Thyroid gland (tissue), 4 donors: ENCODE measurements around the gene LSM14B. TPM values are rescaled to one million over a fixed set of nuclear protein-coding genes. Genes with fewer than 3 reads are reported as not detected.

Experiments used
- DNase-seq, 2 donors: peaks; one replicate each; pipeline ENCODE4 v3.0.0-alpha.2; 2019
- H3K27ac ChIP-seq, 3 donors: fragments of 200-600 bp; sonication (generic); 1 replicate in 2 of 3; 2 replicates in 1 of 3; pipeline ENCODE4 v1.5.1; 2016 to 2019; ENCODE audit warnings: mild to moderate bottlenecking in 1 of 3, moderate library complexity in 1 of 3
- H3K27me3 ChIP-seq: fragments of 200-600 bp; sonication (generic); one replicate; pipeline ENCODE4 v1.5.1; 2019
- H3K36me3 ChIP-seq, 2 donors: fragments of 200-600 bp; sonication (generic); one replicate each; pipeline ENCODE4 v1.5.1; 2016 to 2019
- H3K4me1 ChIP-seq, 2 donors: fragments of 200-600 bp; sonication (generic); one replicate each; pipeline ENCODE4 v1.5.1; 2017 to 2019
- H3K4me3 ChIP-seq, 3 donors: fragments of 200-600 bp; sonication (generic); replicated peaks in 1 of 3; 1 replicate in 2 of 3; 2 replicates in 1 of 3; pipeline ENCODE4 v1.5.1; 2016; ENCODE audit warnings: mild to moderate bottlenecking in 1 of 3
- H3K9me3 ChIP-seq: fragments of 200-600 bp; sonication (generic); one replicate; pipeline ENCODE4 v1.5.1; 2017
- POLR2A ChIP-seq, 2 donors: fragments of 450-650 bp; IDR thresholded peaks; one replicate each; pipeline ENCODE4 v1.6.1; 2017; ENCODE audit warnings: antibody characterized with exemption in 2 of 2, mild to moderate bottlenecking in 2 of 2, moderate library complexity in 1 of 2
- WGBS, 2 donors: methylation state at CpG; one replicate each; pipeline ENCODE4 v1.1.5; 2017; 5-methylcytosine and 5-hydroxymethylcytosine counted together
- intact Hi-C: fragments of 100-400 bp; cut with DNase I; formaldehyde crosslinking; loops from one replicate; pipeline ENCODE4 v1.15.1; 2023
- total RNA-seq, 4 donors: library from RNA; depleted of rRNA; stranded (reverse); fragments of >200 nt; gene quantifications; one replicate each; pipeline ENCODE4 v1.2.3, GENCODE V29; 2016
- TF ChIP-seq, protein P1 (sequence below), 6 experiments: fragments of 200-600 bp in 3 of 6; fragments of 450-650 bp in 3 of 6; sonication (generic) in 3 of 6; IDR thresholded peaks; one replicate each; pipeline ENCODE4 v1.5.1; 2016 to 2019; ENCODE audit warnings: antibody characterized with exemption in 6 of 6, mild to moderate bottlenecking in 2 of 6, inconsistent platforms in 1 of 6, moderate library complexity in 1 of 6

The LSM14B gene
- total RNA-seq, 4 donors from 2014 or later: 25.3 to 27.9 (median 25.6) TPM

DNA sequence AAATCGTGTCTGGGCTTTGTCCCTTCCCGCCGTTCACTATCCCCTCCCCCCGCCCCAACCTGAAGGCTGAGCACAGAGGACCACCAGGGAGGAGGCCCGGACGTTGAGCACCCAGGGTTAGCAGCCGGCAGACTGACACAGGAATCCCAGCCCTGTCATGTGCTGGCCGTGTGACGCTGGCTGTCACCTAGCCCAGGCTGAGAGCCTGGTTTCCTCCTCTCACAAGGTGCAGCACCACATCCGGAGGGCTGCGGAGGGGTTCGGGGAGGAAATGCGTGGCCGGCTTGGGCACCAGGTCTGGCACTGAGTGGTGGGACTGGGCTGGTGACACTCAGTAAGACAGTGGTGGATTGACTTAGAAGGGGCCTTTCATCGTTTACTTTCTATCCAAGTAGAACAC, 4.6 kb upstream of the LSM14B start:
- Histone ChIP-seq H3K27ac (no peak overlapping the region), H3K9me3 (no peaks in the 10 kb centered on the region), H3K4me3 (no peak overlapping the region), H3K27me3 (no peaks in the 10 kb centered on the region), H3K4me1 (peaks cover 13 to 21% of the 10 kb centered on the region in 2 donors), H3K36me3 (no peaks in the 10 kb centered on the region)
- no peak for TF ChIP-seq POLR2A (IDR thresholded peaks at IDR 0.05)
- TF ChIP-seq, protein P1, sequence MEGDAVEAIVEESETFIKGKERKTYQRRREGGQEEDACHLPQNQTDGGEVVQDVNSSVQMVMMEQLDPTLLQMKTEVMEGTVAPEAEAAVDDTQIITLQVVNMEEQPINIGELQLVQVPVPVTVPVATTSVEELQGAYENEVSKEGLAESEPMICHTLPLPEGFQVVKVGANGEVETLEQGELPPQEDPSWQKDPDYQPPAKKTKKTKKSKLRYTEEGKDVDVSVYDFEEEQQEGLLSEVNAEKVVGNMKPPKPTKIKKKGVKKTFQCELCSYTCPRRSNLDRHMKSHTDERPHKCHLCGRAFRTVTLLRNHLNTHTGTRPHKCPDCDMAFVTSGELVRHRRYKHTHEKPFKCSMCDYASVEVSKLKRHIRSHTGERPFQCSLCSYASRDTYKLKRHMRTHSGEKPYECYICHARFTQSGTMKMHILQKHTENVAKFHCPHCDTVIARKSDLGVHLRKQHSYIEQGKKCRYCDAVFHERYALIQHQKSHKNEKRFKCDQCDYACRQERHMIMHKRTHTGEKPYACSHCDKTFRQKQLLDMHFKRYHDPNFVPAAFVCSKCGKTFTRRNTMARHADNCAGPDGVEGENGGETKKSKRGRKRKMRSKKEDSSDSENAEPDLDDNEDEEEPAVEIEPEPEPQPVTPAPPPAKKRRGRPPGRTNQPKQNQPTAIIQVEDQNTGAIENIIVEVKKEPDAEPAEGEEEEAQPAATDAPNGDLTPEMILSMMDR (IDR thresholded peaks at IDR 0.05): no peak
- intact Hi-C loops: no loop called here
- DNase-seq: peak in 1 of 2 donors; percentile 18
- 39 to 47% methylated on average over 5 to 13 of the region's 15 CpGs for WGBS, 2 donors

DNA sequence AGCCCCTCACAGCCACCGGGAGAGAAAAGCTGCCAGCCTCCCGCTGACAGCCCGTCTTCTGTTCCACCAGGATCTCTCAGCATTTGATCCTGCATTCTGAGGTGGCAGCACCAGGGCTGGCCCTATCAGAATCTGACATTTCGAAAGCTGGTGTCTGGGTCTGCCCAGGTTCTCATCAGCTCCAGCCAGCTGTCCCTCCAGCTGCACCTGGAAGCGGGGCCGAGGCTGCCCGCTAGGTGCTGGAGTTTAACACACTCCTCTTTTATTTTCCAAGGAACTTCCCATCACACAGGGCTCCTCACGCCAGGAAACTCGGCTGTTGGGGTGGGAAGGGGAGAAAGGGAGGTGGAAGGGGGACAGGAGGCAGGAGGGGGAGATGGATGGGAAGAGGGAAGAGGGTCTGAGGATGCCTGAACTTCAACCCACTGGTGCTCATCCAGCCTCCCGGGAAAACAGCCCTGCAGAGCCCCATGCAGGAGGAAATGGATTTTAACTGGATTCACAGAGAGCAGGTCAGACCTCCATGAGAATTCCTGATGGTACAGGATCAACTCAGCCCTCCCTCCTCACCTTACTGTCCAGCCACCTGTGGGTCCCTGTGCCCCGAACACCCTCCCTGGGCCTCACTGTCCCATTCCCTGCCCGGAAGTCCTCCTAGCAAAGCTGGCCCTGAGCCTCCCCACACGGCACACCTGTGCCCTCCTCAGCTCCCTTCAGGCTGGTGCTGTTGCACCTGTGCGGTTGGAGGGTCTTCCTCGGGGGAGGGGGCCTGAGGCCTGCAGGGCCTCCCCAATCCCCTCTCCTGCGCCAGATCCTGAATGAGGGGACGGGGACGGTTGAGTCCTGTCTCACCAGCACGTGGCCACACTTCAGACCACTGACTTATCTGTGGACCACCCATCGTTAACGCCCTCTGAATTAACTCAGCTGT, 3.9 kb upstream of the LSM14B start:
- TF ChIP-seq, protein P1 (IDR thresholded peaks at IDR 0.05): no peak
- no peak for TF ChIP-seq POLR2A (IDR thresholded peaks at IDR 0.05)
- Histone ChIP-seq H3K27me3 (no peaks in the 10 kb centered on the region), H3K4me3 (no peak overlapping the region), H3K36me3 (no peaks in the 10 kb centered on the region), H3K4me1 (peaks cover 17 to 24% of the 10 kb centered on the region in 2 donors), H3K9me3 (no peaks in the 10 kb centered on the region), H3K27ac (no peak overlapping the region)
- no peak for DNase-seq
- intact Hi-C loops: no loop called here
- 68 to 72% methylated on average over 11 to 19 of the region's 21 CpGs for WGBS, 2 donors

DNA sequence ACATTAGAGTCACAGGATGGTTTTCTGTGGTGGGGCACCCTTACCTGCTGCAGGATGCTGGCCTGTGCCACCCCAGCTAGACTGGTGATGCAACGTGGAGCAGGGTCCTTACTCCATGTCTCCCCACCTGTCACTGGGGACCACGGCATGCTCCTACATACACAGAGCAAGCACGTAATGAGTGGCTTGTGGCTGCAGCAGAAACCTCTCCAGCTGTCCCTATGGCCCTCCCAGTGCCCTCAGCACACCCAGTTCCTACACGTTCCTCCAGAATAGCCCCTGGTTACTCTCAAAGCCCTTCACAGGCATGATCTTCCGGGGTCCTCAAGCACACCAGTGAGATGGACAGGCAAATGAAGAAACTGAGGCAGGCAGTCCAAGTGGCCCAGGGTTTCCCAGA, 3.2 kb upstream of the LSM14B start:
- intact Hi-C loops: no loop called here
- Histone ChIP-seq H3K27me3 (no peaks in the 10 kb centered on the region), H3K27ac (peak overlapping the region; percentile 16 to 52 (median 35)), H3K36me3 (no peaks in the 10 kb centered on the region), H3K4me3 (no peak overlapping the region), H3K9me3 (no peaks in the 10 kb centered on the region), H3K4me1 (peaks cover 24 to 32% of the 10 kb centered on the region in 2 donors)
- WGBS, 2 donors: 77 to 81% methylated on average over 4 to 5 of the region's 5 CpGs
- DNase-seq: no peak
- no peak for TF ChIP-seq POLR2A (IDR thresholded peaks at IDR 0.05)
- TF ChIP-seq, protein P1 (IDR thresholded peaks at IDR 0.05): no peak

DNA sequence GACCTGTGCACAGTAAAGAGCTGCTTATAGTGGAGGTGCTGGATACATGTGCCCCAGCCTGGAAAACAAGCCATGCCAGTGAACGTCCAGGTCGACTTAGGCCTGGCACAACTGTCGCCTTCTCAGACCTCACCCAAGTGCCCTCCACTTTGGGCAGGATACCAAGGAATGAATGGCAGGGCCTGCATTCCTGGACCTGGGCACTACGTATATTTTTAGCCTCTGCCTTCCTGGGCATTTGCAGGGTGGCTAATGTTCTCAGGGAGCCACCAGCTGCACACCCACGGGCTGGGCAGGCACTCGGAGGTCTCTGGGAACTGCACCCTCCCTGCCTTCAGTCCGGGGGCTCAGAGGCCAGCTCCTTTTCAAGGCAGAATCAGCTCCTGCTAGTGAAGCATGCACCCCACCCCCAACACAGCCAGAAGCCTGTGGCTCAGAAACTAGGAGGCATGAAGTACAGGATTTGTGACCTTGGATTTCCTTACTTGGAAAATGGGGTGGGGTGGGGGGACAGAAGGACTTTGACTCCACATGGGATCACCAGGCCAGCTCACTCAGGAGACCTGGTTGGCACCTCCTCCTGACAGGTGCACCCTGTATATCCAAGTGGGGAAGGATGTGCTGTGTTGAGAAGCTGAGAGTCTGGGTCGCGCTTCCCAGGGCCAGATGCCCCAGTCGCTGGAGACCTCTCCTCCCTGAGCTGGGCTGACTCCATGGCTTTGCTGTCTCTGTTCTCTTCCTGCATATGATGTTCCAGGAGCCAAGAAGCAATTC, 2.5 kb upstream of the LSM14B start:
- peak overlapping the region; percentile 35 to 57 (median 52) for H3K27ac ChIP-seq
- H3K27me3 ChIP-seq: no peaks in the 10 kb centered on the region
- 45 to 54% methylated on average over 6 to 10 of the region's 10 CpGs for whole genome bisulfite sequencing, 2 donors
- H3K4me1 ChIP-seq: peaks cover 27 to 37% of the 10 kb centered on the region in 2 donors
- DNase-seq: peak; percentile 90 to 91
- no peak overlapping the region for H3K4me3 ChIP-seq
- TF ChIP-seq, protein P1 (IDR thresholded peaks at IDR 0.05): no peak
- TF ChIP-seq POLR2A (IDR thresholded peaks at IDR 0.05): peak in 1 of 2 donors; percentile 28
- no peaks in the 10 kb centered on the region for H3K9me3 ChIP-seq
- H3K36me3 ChIP-seq: no peaks in the 10 kb centered on the region
- intact Hi-C loops: loop anchor here (5.0 kb wide), 1 partner anchor 52 kb away; the partner anchor contains the start of gene TAF4
